Esophagus muscularis mucosa (tissue), 3 donors: ENCODE measurements around the gene MARVELD2.

Experiments
- CTCF ChIP-seq, 3 experiments: fragments of 200-600 bp in 2 of 3; fragments of 450-650 bp in 1 of 3; sonication (generic) in 2 of 3; IDR thresholded peaks; one replicate each; pipeline ENCODE4 v1.5.1; 2017 to 2019; ENCODE audit warnings: antibody characterized with exemption in 3 of 3, mild to moderate bottlenecking in 2 of 3, moderate library complexity in 1 of 3
- POLR2A ChIP-seq: fragments of 450-650 bp; IDR thresholded peaks from one replicate; pipeline ENCODE4 v1.6.1; 2017; ENCODE audit warnings: antibody characterized with exemption, moderate library complexity, mild to moderate bottlenecking, low read depth
- POLR2AphosphoS5 ChIP-seq, 2 donors: sonication (generic); formaldehyde crosslinking; IDR thresholded peaks; one replicate each; pipeline ENCODE4 v1.6.1; 2017; ENCODE audit warnings: antibody characterized with exemption in 2 of 2

- no peak for TF ChIP-seq CTCF (IDR thresholded peaks at IDR 0.05)
- TF ChIP-seq POLR2A, result no peak
- no peak for TF ChIP-seq POLR2AphosphoS5 (IDR thresholded peaks at IDR 0.05)
Measured at GRCh38 chr5:69444127-69444754, 29.3 kb downstream of the MARVELD2 start.
